GM21737 (cell line): Measurements from ENCODE around the gene C18orf63.
"Not testable (repeated sequence)": the region's sequence is repeated elsewhere in the genome, so short reads cannot be mapped to it uniquely, and the experiment has no call there.

Experiments used
- ATAC-seq: cut with Tn5 transposase; IDR thresholded peaks from one replicate; pipeline ENCODE4 v1.9.1; 2021; ENCODE audit warnings: mild to moderate bottlenecking, moderate library complexity; ENCODE audit not compliant: unreplicated experiment

Gene C18orf63

GRCh38 chr18:74315464-74316256, at the start of gene C18orf63:
TSS of gene C18orf63 (plus strand) at chr18:74315839. CDS start at chr18:74317866, 2,027 bp downstream.
- no peak for ATAC-seq

DNA sequence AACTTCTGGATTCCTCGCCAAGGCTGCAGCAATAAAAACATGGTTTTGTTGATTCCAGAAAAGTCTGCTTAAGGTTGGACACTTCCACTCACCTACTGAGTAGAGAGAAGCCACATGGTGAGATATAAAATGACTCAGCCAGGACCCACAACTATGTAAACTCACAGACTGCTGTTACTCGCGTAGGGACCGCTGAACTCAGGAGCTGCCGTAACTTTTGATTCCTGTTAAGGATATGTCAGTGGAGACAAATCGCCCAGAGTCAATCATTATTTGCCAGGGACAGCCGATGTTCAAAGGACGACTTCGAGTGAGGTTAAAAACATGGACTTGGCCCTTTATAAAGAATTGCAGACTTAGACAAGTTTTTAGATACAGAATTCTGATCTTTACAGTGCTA, 49.5 kb upstream of the C18orf63 start:
- ATAC-seq: no peak

DNA sequence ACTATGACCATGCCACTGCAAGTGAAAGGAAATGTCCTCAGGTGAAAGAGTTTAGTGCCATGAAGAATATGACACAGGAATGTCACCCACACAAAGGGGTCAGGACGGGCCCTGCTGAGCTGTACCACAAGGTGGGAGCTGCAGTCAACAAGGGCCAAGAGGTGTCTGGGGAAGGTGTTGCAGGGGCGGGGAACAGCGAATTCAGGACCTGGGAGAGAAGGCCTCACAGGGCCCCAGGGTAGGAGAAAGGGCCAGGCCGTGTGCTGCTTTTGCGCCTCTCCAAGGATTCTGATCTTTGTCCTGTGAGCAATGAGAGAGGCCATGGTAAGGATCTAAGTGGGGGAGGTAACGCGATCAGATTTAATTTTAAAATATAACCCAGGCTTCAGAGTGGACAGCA, 47.5 kb upstream of the C18orf63 start:
- ATAC-seq: no peak

DNA sequence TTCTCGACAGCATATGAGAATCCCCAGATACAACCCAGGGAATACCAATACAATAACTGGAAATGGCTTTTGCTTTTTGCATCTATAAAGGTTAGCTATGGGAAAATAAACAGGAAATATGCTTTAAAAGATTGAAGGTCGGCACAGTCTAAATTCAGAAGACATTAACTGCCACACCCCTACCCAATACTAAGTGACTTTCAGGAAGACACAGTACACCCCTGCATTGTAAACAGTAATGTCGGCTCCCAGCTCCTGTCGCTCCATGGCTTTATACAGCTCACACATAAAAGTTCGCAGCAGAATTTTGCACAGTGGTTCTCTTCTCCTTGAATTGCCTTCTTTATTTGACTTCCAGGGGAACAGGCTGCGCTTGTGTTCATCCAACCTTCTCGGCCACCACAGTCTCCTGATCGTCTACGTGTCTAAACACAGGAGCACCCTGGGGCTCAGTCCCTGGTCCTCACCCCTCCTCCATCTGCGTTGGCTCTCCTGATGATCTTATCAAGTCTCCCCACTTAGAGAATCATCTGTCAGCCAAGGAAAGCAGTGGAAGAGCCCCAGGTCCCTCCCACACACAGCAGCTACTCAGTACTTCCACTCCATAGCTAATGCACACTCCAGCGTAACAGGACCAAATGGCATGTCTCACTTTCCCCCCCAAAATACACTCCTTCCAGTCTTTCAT, 46.6 kb upstream of the C18orf63 start:
- no peak for ATAC-seq

- no peak for ATAC-seq
Observed at GRCh38 chr18:74271635-74272034, 44.0 kb upstream of the C18orf63 start.

DNA sequence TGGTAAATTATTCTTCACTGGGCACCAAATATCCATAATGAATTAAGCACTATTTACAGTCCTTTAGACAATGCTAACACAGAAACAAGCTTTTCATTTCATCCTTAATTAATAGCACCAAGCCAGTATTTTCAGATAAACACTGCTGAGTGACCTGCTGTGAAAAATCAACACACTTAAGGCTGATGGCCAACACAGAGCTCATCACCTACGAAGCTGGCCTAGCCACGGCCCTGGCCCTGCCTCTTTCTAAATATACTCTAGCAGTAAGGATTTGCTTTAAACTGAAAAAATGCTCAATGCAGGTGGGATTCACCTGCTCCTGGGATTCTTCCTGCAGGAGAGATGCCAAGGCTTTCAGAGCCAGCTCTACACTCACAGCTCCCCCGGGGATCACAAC, 42.2 kb upstream of the C18orf63 start:
- no peak for ATAC-seq

DNA sequence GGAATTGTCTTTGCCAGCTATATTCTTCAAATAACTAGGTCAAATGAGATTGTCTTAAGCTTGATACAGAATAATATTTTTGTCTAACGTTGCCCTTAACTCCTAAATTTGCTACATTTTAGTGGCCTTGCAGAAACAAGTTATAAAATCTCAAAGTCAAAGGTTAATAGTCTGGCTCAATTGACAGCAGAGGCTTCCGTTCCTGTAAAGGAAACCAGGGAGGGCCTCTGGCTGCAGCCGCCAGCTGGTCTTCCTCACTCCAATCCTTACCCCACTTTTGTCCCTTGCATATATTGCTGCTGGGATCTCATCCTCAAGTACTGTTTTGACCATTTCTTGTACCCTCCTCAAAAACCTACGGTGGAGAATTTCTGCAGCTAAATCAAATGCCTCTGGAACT, 40.9 kb upstream of the C18orf63 start:
- no peak for ATAC-seq

- ATAC-seq: no peak
Observed at GRCh38 chr18:74275736-74276135, 39.9 kb upstream of the C18orf63 start.

DNA sequence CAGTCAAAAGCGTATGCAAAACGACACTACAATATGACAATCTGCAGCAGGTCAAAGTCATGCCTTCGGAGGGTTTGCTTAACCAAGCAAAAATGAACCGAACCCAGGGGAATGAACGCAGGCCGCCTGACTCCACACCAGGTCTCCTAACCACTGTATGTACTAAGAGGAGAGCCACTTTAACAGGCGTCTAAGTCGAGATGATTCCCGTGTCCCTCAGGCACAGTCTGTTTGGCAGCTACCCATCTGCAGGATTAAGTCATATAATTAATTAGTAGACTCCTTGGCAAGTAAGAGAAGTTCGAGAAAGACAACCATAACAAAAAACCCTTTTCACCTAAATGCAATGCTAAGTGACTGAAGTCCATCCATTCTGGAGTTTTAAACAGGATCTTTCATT, 39.0 kb upstream of the C18orf63 start:
- no peak for ATAC-seq

- ATAC-seq: no peak
Observed at GRCh38 chr18:74277296-74277695, 38.3 kb upstream of the C18orf63 start.

- no peak for ATAC-seq
Observed at GRCh38 chr18:74278058-74278457, 37.6 kb upstream of the C18orf63 start.

GRCh38 chr18:74278983-74279382, 36.7 kb upstream of the C18orf63 start:
- no peak for ATAC-seq

DNA sequence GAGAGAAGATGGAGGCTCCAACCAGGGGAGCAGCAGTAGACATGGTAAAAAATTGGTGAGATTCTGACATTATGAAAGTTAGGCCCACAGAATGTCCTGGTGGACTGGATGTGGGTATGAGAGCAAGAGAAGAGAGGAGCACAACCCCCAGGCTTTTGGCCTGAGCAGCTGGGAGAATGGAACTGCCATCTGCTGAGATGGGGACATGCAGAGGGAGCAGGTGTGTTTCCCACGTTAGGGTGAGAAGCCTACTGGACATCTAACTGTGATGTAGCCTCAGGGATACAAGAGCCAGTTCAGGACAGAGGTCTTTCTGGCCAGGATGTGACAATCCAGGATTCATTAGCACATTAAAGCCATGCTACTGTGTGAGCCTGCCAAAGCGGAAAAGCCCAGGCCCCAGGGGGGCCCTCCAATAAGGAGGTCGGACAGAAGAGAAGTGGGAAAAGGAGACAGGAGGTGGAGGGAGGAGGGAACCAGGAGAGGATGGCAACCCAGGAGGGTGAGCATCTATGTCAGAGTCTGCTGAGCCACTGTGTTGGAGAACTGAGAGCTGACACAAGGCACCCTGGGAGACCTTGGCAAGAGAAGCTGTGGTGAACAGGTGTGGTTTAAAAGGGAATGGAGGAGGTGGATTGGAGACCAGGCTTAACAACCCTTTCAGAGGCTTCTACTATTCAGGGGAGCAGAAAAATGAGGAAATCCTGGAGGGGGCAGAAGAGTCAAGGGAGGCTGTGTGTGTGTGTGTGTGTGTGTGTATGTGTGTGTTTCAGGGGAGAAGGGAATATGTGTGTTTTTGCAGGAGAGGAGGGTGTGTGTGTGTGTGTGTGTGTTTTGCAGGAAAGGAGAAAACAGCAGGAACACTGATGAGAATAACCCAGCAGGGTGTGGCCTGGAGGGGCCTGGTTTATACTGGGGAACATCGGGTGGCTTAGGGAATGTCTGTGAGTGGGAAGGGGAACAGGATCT, 34.3 kb upstream of the C18orf63 start:
- ATAC-seq: no peak

- no peak for ATAC-seq
Observed at GRCh38 chr18:74281980-74282754, 33.5 kb upstream of the C18orf63 start.

GRCh38 chr18:74282755-74283554, 32.7 kb upstream of the C18orf63 start:
- no peak for ATAC-seq

DNA sequence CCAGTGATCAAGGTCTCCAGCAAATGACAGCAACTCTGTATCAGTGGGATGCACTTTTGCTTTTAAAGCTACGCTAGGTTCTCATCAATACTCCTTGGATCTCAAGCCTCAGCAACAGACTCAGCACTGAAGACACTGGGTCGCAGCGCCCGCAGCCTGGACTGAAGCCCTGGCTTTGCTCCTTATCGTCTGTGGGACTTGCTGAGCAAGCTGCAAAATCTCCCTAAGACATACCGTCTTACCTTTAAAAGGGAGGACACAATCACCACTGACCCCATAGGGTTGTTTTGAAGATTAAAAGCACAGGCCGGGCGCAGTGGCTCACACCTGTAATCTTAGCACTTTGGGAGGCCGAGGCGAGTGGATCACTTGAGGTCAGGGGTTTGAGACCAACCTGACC, 32.0 kb upstream of the C18orf63 start:
- ATAC-seq: no peak

- ATAC-seq: no peak
Observed at GRCh38 chr18:74284191-74284979, 31.3 kb upstream of the C18orf63 start.

GRCh38 chr18:74284980-74285355, 30.7 kb upstream of the C18orf63 start:
- ATAC-seq: no peak

- not testable (repeated sequence) for ATAC-seq
Observed at GRCh38 chr18:74285583-74285982, 30.1 kb upstream of the C18orf63 start.
